Glutamatergic neuron (in vitro differentiated cells): ENCODE results near the gene RAB10. TPM values are rescaled to one million over a fixed set of nuclear protein-coding genes. Genes with fewer than 3 reads are reported as not detected.
"Not testable (repeated sequence)": the region's sequence is repeated elsewhere in the genome, so short reads cannot be mapped to it uniquely, and the experiment has no call there.

Experiments
- DNase-seq: peaks from one replicate; pipeline ENCODE4 v3.0.0; 2022
- H3K27ac Mint-ChIP-seq: one replicate; pipeline ENCODE4 v1.8.0; 2020; ENCODE audit warnings: mild to moderate bottlenecking, mixed read lengths, inconsistent platforms; ENCODE audit not compliant: unreplicated experiment
- H3K27me3 Mint-ChIP-seq: one replicate; pipeline ENCODE4 v1.8.0; 2020; ENCODE audit warnings: mild to moderate bottlenecking, moderate library complexity, mixed read lengths, inconsistent platforms; ENCODE audit not compliant: unreplicated experiment
- H3K36me3 Mint-ChIP-seq: one replicate; pipeline ENCODE4 v1.8.0; 2020; ENCODE audit warnings: mild to moderate bottlenecking, mixed read lengths, inconsistent platforms; ENCODE audit not compliant: unreplicated experiment
- H3K4me1 Mint-ChIP-seq: one replicate; pipeline ENCODE4 v1.8.0; 2020; ENCODE audit warnings: mild to moderate bottlenecking, low read depth, mixed read lengths, inconsistent platforms; ENCODE audit not compliant: unreplicated experiment
- H3K4me3 Mint-ChIP-seq: one replicate; pipeline ENCODE4 v1.8.0; 2020; ENCODE audit warnings: mild to moderate bottlenecking, mixed read lengths, inconsistent platforms; ENCODE audit not compliant: unreplicated experiment
- H3K9me3 Mint-ChIP-seq: one replicate; pipeline ENCODE4 v1.8.0; 2020; ENCODE audit warnings: mild to moderate bottlenecking, moderate library complexity, mixed read lengths, inconsistent platforms; ENCODE audit not compliant: unreplicated experiment
- total RNA-seq: library from RNA; stranded (reverse); fragmentation: NEBNext Ultra II Directional; extraction: Animal tissue kit (Norgen Biotek cat#: 25700); gene quantifications from one replicate; pipeline ENCODE4 v1.2.1, GENCODE V29; 2021; ENCODE audit not compliant: unreplicated experiment
- TF ChIP-seq, protein P1 (sequence below): fragments of 200-600 bp; sonication (generic); IDR thresholded peaks from one replicate; pipeline ENCODE4 v1.5.0; 2021; ENCODE audit not compliant: partially characterized antibody, unreplicated experiment

Gene RAB10
- total RNA-seq, 1 donor from 2014 or later = 168 TPM

DNA sequence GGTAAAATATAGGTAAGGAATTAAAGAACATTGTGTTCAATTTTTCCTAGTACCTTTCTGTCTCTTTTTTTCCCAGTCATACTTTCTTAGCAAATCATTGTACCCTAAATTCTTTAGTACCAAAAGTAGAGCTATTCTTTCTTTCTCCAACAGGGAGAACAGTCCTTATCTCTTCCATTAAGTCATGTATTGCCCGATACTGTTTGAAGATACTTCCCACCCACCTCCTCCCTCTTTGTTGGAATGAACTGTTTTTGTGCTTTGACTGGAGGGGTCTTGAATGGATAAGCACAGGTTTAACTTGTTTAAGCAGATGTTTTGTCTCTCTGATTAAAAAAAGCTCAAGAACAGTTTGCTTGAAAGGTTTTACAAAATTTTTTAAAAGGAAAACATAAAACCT is 41.3 kb downstream of the RAB10 start:
- Mint-ChIP-seq H3K4me3 (no peak overlapping the region), H3K4me1 (peaks cover 7% of the 10 kb centered on the region), H3K27me3 (peaks cover 4% of the 10 kb centered on the region), H3K9me3 (peaks cover 1% of the 10 kb centered on the region), H3K36me3 (no peaks in the 10 kb centered on the region), H3K27ac (no peak overlapping the region)
- DNase-seq = no peak
- TF ChIP-seq, protein P1, sequence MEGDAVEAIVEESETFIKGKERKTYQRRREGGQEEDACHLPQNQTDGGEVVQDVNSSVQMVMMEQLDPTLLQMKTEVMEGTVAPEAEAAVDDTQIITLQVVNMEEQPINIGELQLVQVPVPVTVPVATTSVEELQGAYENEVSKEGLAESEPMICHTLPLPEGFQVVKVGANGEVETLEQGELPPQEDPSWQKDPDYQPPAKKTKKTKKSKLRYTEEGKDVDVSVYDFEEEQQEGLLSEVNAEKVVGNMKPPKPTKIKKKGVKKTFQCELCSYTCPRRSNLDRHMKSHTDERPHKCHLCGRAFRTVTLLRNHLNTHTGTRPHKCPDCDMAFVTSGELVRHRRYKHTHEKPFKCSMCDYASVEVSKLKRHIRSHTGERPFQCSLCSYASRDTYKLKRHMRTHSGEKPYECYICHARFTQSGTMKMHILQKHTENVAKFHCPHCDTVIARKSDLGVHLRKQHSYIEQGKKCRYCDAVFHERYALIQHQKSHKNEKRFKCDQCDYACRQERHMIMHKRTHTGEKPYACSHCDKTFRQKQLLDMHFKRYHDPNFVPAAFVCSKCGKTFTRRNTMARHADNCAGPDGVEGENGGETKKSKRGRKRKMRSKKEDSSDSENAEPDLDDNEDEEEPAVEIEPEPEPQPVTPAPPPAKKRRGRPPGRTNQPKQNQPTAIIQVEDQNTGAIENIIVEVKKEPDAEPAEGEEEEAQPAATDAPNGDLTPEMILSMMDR = no peak

DNA sequence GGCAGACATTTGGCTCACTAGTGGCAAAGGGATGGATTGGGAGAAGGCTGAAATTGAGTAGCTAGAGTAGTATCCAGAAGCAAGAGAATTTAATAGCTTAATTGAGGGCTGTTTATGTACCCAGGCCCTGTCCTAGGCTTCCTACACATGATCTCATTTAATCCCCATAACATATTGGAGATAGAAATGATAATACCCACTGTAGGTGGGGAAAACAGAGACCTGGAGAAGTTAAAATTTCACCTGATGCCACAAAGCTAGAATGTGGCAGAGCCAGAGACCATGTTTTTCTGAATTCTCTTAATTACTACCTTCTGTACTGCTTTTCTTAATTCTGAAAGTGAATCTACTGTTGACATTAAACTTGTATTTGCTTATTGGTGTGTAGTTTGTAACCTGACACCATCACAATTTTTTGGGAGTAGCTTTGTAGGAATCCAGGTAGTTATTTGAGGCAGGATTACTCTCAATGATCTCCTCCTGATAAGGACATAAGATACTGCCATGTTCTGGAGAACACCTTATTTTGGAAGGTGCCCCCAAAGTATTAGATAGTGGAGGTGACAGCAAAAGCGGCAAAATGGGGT is 42.2 kb downstream of the RAB10 start:
- peaks cover 4% of the 10 kb centered on the region for H3K27me3 Mint-ChIP-seq
- peaks cover 7% of the 10 kb centered on the region for H3K4me1 Mint-ChIP-seq
- TF ChIP-seq, protein P1 = no peak
- no peak overlapping the region for H3K27ac Mint-ChIP-seq
- DNase-seq = no peak
- no peak overlapping the region for H3K4me3 Mint-ChIP-seq
- peaks cover 9% of the 10 kb centered on the region for H3K36me3 Mint-ChIP-seq
- peaks cover 4% of the 10 kb centered on the region for H3K9me3 Mint-ChIP-seq

DNA sequence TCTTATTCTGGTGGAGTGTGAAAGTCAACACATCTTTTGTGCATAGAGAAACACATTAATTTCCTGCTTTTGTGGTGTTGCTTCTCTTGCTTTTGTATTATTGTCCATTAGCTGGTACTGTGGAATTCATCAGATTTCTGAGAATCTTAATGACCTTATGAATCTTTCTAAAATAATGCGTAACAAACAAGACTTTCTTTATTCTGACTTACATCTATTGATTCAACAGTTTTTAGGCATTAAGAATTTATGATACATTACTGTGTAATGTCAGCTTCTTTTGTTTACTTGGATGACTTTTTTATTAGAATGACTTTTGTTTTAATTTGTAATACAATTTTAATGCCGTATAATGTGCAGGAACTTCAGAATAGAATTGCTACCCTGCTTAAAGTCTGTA is 43.4 kb downstream of the RAB10 start:
- Mint-ChIP-seq H3K36me3 (peaks cover 17% of the 10 kb centered on the region), H3K4me3 (no peak overlapping the region), H3K27me3 (peaks cover 4% of the 10 kb centered on the region), H3K9me3 (peaks cover 6% of the 10 kb centered on the region), H3K4me1 (peaks cover 7% of the 10 kb centered on the region), H3K27ac (no peak overlapping the region)
- no peak for DNase-seq
- TF ChIP-seq, protein P1 = no peak

DNA sequence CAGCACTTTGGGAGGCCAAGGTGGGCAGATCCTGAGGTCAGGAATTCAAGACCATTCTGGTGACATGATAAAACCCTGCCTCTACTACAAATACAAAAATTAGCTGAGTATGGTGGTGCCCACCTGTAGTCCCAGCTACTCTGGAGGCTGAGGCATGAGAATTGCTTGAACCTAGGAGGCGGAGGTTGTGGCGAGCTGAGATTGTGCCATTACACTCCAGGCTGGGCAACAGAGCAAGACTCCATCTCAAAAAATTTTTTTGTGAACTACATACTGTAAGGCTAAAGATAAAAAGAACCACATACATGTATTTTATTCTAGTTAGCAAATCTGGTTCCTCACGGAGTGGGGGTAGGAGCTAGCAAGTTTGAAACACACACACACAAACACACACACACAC is 45.1 kb downstream of the RAB10 start:
- TF ChIP-seq, protein P1 = no peak
- Mint-ChIP-seq H3K4me3 (no peak overlapping the region), H3K27ac (no peak overlapping the region), H3K36me3 (peaks cover 23% of the 10 kb centered on the region), H3K4me1 (peaks cover 2% of the 10 kb centered on the region), H3K27me3 (peaks cover 4% of the 10 kb centered on the region), H3K9me3 (peaks cover 6% of the 10 kb centered on the region)
- DNase-seq = no peak

DNA sequence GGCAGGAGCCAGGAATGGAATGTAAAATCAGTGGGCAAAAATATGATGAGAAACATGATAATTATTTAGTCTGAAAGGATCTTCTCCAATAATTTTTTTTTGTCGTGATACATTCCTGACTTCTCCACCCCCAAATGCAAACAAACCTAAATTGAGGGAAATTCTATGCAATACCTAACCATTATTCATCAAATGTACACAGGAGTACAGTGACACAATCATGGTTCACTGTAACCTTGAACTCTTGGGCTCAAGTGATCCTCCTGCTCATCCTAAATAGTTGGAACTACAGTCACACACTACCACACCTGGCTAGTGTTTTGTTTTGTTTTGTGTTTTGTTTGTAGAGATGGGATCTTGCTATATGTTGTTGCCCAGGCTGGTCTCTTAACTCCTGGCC is 46.5 kb downstream of the RAB10 start:
- H3K27me3 Mint-ChIP-seq = peaks cover 4% of the 10 kb centered on the region
- TF ChIP-seq, protein P1 = no peak
- no peak overlapping the region for H3K4me3 Mint-ChIP-seq
- H3K36me3 Mint-ChIP-seq = peaks cover 26% of the 10 kb centered on the region
- no peak overlapping the region for H3K27ac Mint-ChIP-seq
- no peaks in the 10 kb centered on the region for H3K4me1 Mint-ChIP-seq
- H3K9me3 Mint-ChIP-seq = peaks cover 8% of the 10 kb centered on the region
- no peak for DNase-seq

DNA sequence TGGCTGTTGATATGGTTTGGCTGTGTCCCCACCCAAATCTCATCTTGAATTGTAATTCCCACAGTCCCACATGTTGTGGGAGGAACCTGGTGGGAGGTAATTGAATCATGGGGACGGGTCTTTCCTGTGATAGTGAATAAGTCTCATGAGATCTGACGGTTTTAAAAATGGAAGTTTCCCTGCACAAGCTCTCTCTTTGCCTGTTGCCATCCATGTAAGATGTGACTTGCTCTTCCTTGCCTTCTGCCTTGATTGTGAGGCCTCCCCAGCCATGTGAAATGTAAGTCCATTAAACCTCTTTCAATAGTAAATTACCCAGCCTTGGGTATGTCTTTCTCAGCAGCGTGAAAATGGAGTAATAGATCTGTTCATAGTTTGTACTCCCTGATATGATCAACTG is 47.0 kb downstream of the RAB10 start:
- DNase-seq, H3K9me3 Mint-ChIP-seq, H3K27ac Mint-ChIP-seq, H3K4me1 Mint-ChIP-seq, H3K27me3 Mint-ChIP-seq, H3K4me3 Mint-ChIP-seq: not testable (repeated sequence)
- H3K36me3 Mint-ChIP-seq = peaks cover 26% of the 10 kb centered on the region
